Vagina (tissue), 2 donors: ENCODE data around the gene LECT2.

Experiments
- POLR2A ChIP-seq, 2 donors: fragments of 450-650 bp; IDR thresholded peaks; one replicate each; pipeline ENCODE4 v1.6.1; 2017; ENCODE audit warnings: antibody characterized with exemption in 2 of 2, mild to moderate bottlenecking in 2 of 2, moderate library complexity in 2 of 2
- POLR2AphosphoS5 ChIP-seq, 2 donors: sonication (generic); formaldehyde crosslinking; IDR thresholded peaks; one replicate each; pipeline ENCODE4 v1.9.0; 2017; ENCODE audit warnings: antibody characterized with exemption in 2 of 2, mild to moderate bottlenecking in 2 of 2, low read depth in 1 of 2; ENCODE audit not compliant: insufficient read depth in 1 of 2
- TF ChIP-seq, protein P1 (sequence below), 3 experiments: fragments of 450-650 bp in 2 of 3; fragments of 200-600 bp in 1 of 3; sonication (generic) in 1 of 3; IDR thresholded peaks; one replicate each; pipeline ENCODE4 v1.5.1; 2017 to 2019; ENCODE audit warnings: antibody characterized with exemption in 3 of 3, mild to moderate bottlenecking in 2 of 3, moderate library complexity in 2 of 3

DNA sequence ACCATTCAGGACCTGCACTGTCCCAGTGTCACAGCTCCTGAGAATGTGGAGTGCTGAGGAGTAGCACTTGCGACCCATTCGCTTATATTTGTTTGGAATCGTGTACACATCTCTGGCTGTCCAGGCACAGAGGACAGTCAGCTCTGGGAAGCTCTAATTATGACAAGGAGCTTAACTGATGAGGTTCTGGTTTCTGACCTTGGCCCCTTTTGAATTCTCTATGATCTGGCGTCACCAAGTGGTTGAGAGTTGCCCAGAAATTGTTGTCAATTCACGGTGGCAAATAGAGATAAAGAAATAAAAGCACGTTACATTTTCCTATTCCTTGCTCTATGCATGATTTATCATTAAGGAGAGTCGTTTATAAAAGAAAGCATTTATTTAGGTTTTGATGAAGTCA is 34.9 kb upstream of the LECT2 start:
- TF ChIP-seq POLR2AphosphoS5 (IDR thresholded peaks at IDR 0.05; ENCODE audit: insufficient read depth in 1 of 2, low read depth in 1 of 2), result no peak
- TF ChIP-seq, protein P1, sequence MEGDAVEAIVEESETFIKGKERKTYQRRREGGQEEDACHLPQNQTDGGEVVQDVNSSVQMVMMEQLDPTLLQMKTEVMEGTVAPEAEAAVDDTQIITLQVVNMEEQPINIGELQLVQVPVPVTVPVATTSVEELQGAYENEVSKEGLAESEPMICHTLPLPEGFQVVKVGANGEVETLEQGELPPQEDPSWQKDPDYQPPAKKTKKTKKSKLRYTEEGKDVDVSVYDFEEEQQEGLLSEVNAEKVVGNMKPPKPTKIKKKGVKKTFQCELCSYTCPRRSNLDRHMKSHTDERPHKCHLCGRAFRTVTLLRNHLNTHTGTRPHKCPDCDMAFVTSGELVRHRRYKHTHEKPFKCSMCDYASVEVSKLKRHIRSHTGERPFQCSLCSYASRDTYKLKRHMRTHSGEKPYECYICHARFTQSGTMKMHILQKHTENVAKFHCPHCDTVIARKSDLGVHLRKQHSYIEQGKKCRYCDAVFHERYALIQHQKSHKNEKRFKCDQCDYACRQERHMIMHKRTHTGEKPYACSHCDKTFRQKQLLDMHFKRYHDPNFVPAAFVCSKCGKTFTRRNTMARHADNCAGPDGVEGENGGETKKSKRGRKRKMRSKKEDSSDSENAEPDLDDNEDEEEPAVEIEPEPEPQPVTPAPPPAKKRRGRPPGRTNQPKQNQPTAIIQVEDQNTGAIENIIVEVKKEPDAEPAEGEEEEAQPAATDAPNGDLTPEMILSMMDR (IDR thresholded peaks at IDR 0.05), result no peak
- no peak for TF ChIP-seq POLR2A (IDR thresholded peaks at IDR 0.05)
